Gastrocnemius medialis (tissue), 4 donors: ENCODE measurements around the gene EPHX1. TPM values are rescaled to one million over a fixed set of nuclear protein-coding genes. Genes with fewer than 3 reads are reported as not detected.

Experiments used
- ATAC-seq, 2 donors: fragments of 150-250 bp; one replicate each; pipeline ENCODE4 v1.9.1; 2016
- DNase-seq, 2 donors: peaks; one replicate each; pipeline ENCODE4 v3.0.0-alpha.2; 2019
- H3K27ac ChIP-seq, 4 donors: fragments of 200-600 bp; sonication (generic); 1 replicate in 1 of 4; 2 replicates in 3 of 4; pipeline ENCODE4 v1.5.1; 2016 to 2018; ENCODE audit warnings: mild to moderate bottlenecking in 2 of 4, moderate library complexity in 1 of 4
- H3K27me3 ChIP-seq, 3 donors: fragments of 200-600 bp; sonication (generic) in 2 of 3; 1 replicate in 1 of 3; 2 replicates in 2 of 3; pipeline versions ENCODE4 v1.5.1 to v1.6.0; 2016 to 2019; ENCODE audit warnings: mild to moderate bottlenecking in 1 of 3, moderate library complexity in 1 of 3
- H3K36me3 ChIP-seq, 2 donors: fragments of 200-600 bp; sonication (generic) in 1 of 2; one replicate each; pipeline ENCODE4 v1.5.1; 2017 to 2018
- H3K4me1 ChIP-seq, 2 donors: fragments of 200-600 bp; sonication (generic) in 1 of 2; one replicate each; pipeline ENCODE4 v1.5.1; 2016 to 2017; ENCODE audit warnings: mild to moderate bottlenecking in 2 of 2
- H3K4me3 ChIP-seq, 4 donors: fragments of 200-600 bp; sonication (generic) in 3 of 4; 1 replicate in 1 of 4; 2 replicates in 3 of 4; pipeline ENCODE4 v1.5.1; 2016 to 2019; ENCODE audit warnings: mild to moderate bottlenecking in 2 of 4
- H3K9me3 ChIP-seq, 3 donors: fragments of 200-600 bp; sonication (generic) in 2 of 3; 1 replicate in 1 of 3; 2 replicates in 2 of 3; pipeline ENCODE4 v1.5.1; 2016 to 2019
- CTCF ChIP-seq, 5 experiments: fragments of 450-650 bp in 3 of 5; fragments of 200-600 bp in 2 of 5; sonication (generic) in 2 of 5; IDR thresholded peaks in 4 of 5; conservative IDR thresholded peaks in 1 of 5; 1 replicate in 4 of 5; 2 replicates in 1 of 5; pipeline ENCODE4 v1.5.1; 2016 to 2019; ENCODE audit warnings: antibody characterized with exemption in 5 of 5, mild to moderate bottlenecking in 3 of 5, moderate library complexity in 3 of 5
- POLR2A ChIP-seq, 2 donors: fragments of 450-650 bp; IDR thresholded peaks; one replicate each; pipeline ENCODE4 v1.6.1; 2017; ENCODE audit warnings: antibody characterized with exemption in 2 of 2, mild to moderate bottlenecking in 2 of 2, moderate library complexity in 2 of 2
- in situ Hi-C, 4 donors: fragments of 200-750 bp; cut with MboI; loops; one replicate each; pipeline versions ENCODE4 v1.15.0 to v1.8.0; 2017; ENCODE audit warnings: low sequenced_read_pairs in 4 of 4
- intact Hi-C: fragments of 100-400 bp; cut with DNase I; formaldehyde crosslinking; loops from one replicate; pipeline ENCODE4 v1.15.1; 2023; ENCODE audit warnings: low total_unique reads
- total RNA-seq, 4 donors: library from RNA; depleted of rRNA; stranded (reverse); fragments of >200 nt; gene quantifications; one replicate each; pipeline versions ENCODE4 v1.1.0 to v1.2.3, GENCODE V29; 2016

Gene EPHX1
- total RNA-seq, 4 donors from 2014 or later = 65.7 to 155 (median 108) TPM

GRCh38 chr1:225763716-225764548, 46.0 kb upstream of the EPHX1 start:
- intact Hi-C loops = no loop called here
- Histone ChIP-seq H3K27me3 (no peaks in the 10 kb centered on the region), H3K36me3 (no peaks in the 10 kb centered on the region), H3K4me1 (peaks cover 33 to 38% of the 10 kb centered on the region in 2 donors), H3K27ac (peak overlapping the region in 3 of 4 donors; percentile 30 to 56 (median 44)), H3K4me3 (no peak overlapping the region), H3K9me3 (no peaks in the 10 kb centered on the region)
- DNase-seq (no peak), ATAC-seq (no peak)
- in situ Hi-C loops = loop anchor here in 2 of 4 donors (10.0 kb wide), 2 partner anchors 109 to 279 kb away; partner anchors contain the start of gene ENAH (in 1 of the 2)
- no peak for TF ChIP-seq CTCF (IDR thresholded peaks at IDR 0.05 in 4 of 5, conservative IDR thresholded peaks at IDR 0.05 in 1 of 5)
- no peak for TF ChIP-seq POLR2A (IDR thresholded peaks at IDR 0.05)

GRCh38 chr1:225765982-225766674, 43.8 kb upstream of the EPHX1 start:
- in situ Hi-C loops = loop anchor here in 2 of 4 donors (5.0 to 10.0 kb wide), 4 partner anchors 111 to 284 kb away; partner anchors contain the start of gene ENAH (in 1 of the 2)
- H3K4me3 ChIP-seq = peak overlapping the region in 2 of 4 donors; percentile 5 to 27

DNA sequence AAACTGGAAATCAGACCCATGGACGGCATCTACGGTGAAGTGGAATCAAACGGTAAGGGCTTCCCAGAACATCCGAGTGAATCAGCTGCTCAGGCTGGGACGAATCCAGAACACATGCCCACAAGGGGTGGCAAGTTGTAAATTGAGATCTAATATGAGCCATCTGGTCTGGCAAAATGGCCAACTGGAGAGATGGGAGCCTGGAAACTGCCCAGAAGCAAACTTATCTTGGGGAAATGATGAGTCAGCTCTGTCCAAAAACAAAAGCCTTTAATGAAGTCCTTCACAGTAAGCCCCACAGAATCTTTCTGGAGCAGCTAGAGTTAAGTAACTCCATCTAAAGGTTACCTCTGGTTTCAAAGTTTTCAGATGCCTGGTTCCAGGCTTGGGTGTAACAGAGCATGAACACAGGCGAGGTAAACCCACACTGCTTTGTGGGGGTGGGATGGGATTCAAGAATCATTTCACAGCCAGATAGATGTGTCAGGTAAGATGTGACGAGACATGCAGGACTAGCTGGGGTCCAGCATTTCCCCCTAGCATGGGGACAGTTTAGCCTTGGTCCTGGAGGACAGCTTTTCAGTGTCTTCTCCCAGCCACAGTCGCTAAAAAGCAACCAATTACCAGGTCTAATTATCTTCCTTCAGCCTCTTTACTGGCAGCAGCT, 42.8 kb upstream of the EPHX1 start:
- H3K9me3 ChIP-seq = no peaks in the 10 kb centered on the region
- H3K36me3 ChIP-seq = no peaks in the 10 kb centered on the region
- intact Hi-C loops = loop anchor here (2.0 kb wide), 1 partner anchor 18 kb away; no protein-coding TSS in a partner anchor
- TF ChIP-seq POLR2A (IDR thresholded peaks at IDR 0.05) = no peak
- TF ChIP-seq CTCF (IDR thresholded peaks at IDR 0.05 in 4 of 5, conservative IDR thresholded peaks at IDR 0.05 in 1 of 5) = no peak
- peaks cover 38 to 47% of the 10 kb centered on the region in 2 donors for H3K4me1 ChIP-seq
- peak overlapping the region in 2 of 4 donors; percentile 5 to 27 for H3K4me3 ChIP-seq
- ATAC-seq = peak; percentile 78 to 83
- DNase-seq = peak; percentile 65 to 67
- H3K27ac ChIP-seq = peak overlapping the region; percentile 64 to 84 (median 70)
- in situ Hi-C loops = loop anchor here in 2 of 4 donors (5.0 to 10.0 kb wide), 4 partner anchors 112 to 285 kb away; partner anchors contain the start of gene ENAH (in 1 of the 2)
- no peaks in the 10 kb centered on the region for H3K27me3 ChIP-seq

More at GRCh38 chr1:225765982-225766674, 43.8 kb upstream of the EPHX1 start:
- Histone ChIP-seq H3K4me1 (peaks cover 38 to 42% of the 10 kb centered on the region in 2 donors), H3K27ac (peak overlapping the region; percentile 64 to 84 (median 70)), H3K27me3 (no peaks in the 10 kb centered on the region), H3K9me3 (no peaks in the 10 kb centered on the region), H3K36me3 (no peaks in the 10 kb centered on the region)
- intact Hi-C loops = loop anchor here (2.0 kb wide), 1 partner anchor 17 kb away; no protein-coding TSS in a partner anchor
- ATAC-seq = no peak
- DNase-seq = no peak
- TF ChIP-seq CTCF (IDR thresholded peaks at IDR 0.05 in 4 of 5, conservative IDR thresholded peaks at IDR 0.05 in 1 of 5) = no peak
- TF ChIP-seq POLR2A (IDR thresholded peaks at IDR 0.05) = no peak
